PC-9 (cell line): ENCODE data around the gene GCFC2. TPM values are rescaled to one million over a fixed set of nuclear protein-coding genes. Genes with fewer than 3 reads are reported as not detected.

Experiments
- BruUV-seq: library from RNA; stranded (reverse); fragments of 400-500 nt; replicated peaks from 2 replicates; lab custom pipeline; 2021; lab: Mats Ljungman, UMichigan
- CTCF ChIA-PET: fragments of 300-600 bp; sonication (Branson Sonifier 250); formaldehyde crosslinking; loops from one replicate; lab custom pipeline; 2022; ENCODE audit warnings: antibody characterized with exemption; lab: Charles Lee
- POLR2A ChIA-PET: fragments of 300-600 bp; sonication (Branson Sonifier 250); formaldehyde crosslinking; loops from one replicate; lab custom pipeline; 2022; ENCODE audit warnings: antibody characterized with exemption; ENCODE audit not compliant: unreplicated experiment; lab: Charles Lee
- DNase-seq, 2 experiments: peaks; one replicate each; pipeline versions ENCODE4 v3.0.0 to v3.0.0-alpha.2; 2015 to 2022; ENCODE audit warnings: mixed read lengths in 1 of 2
- H2AFZ ChIP-seq: fragments of 200-600 bp; sonication (generic); 2 replicates; pipeline ENCODE4 v1.8.1; 2017; ENCODE audit warnings: antibody characterized with exemption
- H3F3A ChIP-seq: fragments of 200-600 bp; sonication (generic); 2 replicates; pipeline ENCODE4 v1.8.1; 2017; ENCODE audit warnings: antibody characterized with exemption, mild to moderate bottlenecking, low read depth; ENCODE audit not compliant: insufficient read depth
- H3K27ac ChIP-seq: fragments of 200-600 bp; sonication (generic); 2 replicates; pipeline ENCODE4 v1.6.1; 2016; ENCODE audit warnings: mixed run types
- H3K27me3 ChIP-seq: fragments of 200-600 bp; sonication (generic); 2 replicates; pipeline ENCODE4 v1.6.1; 2016; ENCODE audit warnings: low read depth, mixed run types; ENCODE audit not compliant: insufficient read depth
- H3K36me3 ChIP-seq: fragments of 200-600 bp; sonication (generic); 2 replicates; pipeline ENCODE4 v1.6.1; 2016; ENCODE audit warnings: low read depth, mixed run types
- H3K4me1 ChIP-seq: fragments of 200-600 bp; sonication (generic); replicated peaks from 2 replicates; pipeline ENCODE4 v1.6.1; 2016; ENCODE audit warnings: mixed run types; ENCODE audit not compliant: insufficient read depth
- H3K4me2 ChIP-seq: fragments of 200-600 bp; sonication (generic); 2 replicates; pipeline ENCODE4 v1.6.1; 2017; ENCODE audit warnings: mixed run types
- H3K4me3 ChIP-seq: fragments of 200-600 bp; sonication (generic); 2 replicates; pipeline ENCODE4 v1.6.1; 2016; ENCODE audit warnings: mixed run types
- H3K79me2 ChIP-seq: fragments of 200-600 bp; sonication (generic); 2 replicates; pipeline ENCODE4 v1.6.1; 2017; ENCODE audit warnings: low read depth, mixed run types
- H3K9me2 ChIP-seq: fragments of 200-600 bp; sonication (generic); 2 replicates; pipeline ENCODE4 v1.8.1; 2017; ENCODE audit warnings: mild to moderate bottlenecking; ENCODE audit not compliant: insufficient read depth
- H3K9me3 ChIP-seq: fragments of 200-600 bp; sonication (generic); 2 replicates; pipeline ENCODE4 v1.8.1; 2016; ENCODE audit warnings: low read depth; ENCODE audit not compliant: insufficient read depth
- H4K20me1 ChIP-seq: fragments of 200-600 bp; sonication (generic); 2 replicates; pipeline ENCODE4 v1.8.1; 2017; ENCODE audit not compliant: insufficient read depth
- CTCF ChIP-seq: fragments of 200-600 bp; sonication (generic); conservative IDR thresholded peaks from 2 replicates; pipeline ENCODE4 v1.6.1; 2017; ENCODE audit warnings: mixed run types, antibody characterized with exemption, mild to moderate bottlenecking, moderate library complexity
- EZH2 ChIP-seq: fragments of 200-600 bp; sonication (generic); IDR thresholded peaks from 2 replicates; pipeline ENCODE4 v1.8.0; 2017; ENCODE audit warnings: antibody characterized with exemption, low read depth
- intact Hi-C: fragments of 100-400 bp; cut with micrococcal nuclease; formaldehyde crosslinking; loops from one replicate; pipeline ENCODE4 v1.10.0; 2022; ENCODE audit not compliant: unreplicated experiment
- total RNA-seq: library from RNA; stranded (reverse); gene quantifications from 2 replicates; pipeline ENCODE4 v1.2.3, GENCODE V29; 2021

The GCFC2 gene
- total RNA-seq, 1 experiment from 2014 or later: 15.7 TPM

GRCh38 chr2:75751360-75751759 is 40.6 kb upstream of the GCFC2 start:
- CTCF ChIA-PET: no interaction called here
- H3K27me3 ChIP-seq: peaks cover 4% of the 10 kb centered on the region; the same call in 1 of the 2 replicates
- no peaks in the 10 kb centered on the region for H3K79me2 ChIP-seq
- TF ChIP-seq EZH2: no peak
- TF ChIP-seq CTCF: no peak
- H3F3A ChIP-seq: no peaks in the 10 kb centered on the region
- H3K4me2 ChIP-seq: no peak overlapping the region
- no peak overlapping the region for H2AFZ ChIP-seq
- intact Hi-C loops: no loop called here
- no peaks in the 10 kb centered on the region for H4K20me1 ChIP-seq
- H3K36me3 ChIP-seq: no peaks in the 10 kb centered on the region
- H3K4me3 ChIP-seq: no peak overlapping the region
- H3K9me2 ChIP-seq: no peaks in the 10 kb centered on the region
- DNase-seq: no peak
- H3K27ac ChIP-seq: no peak overlapping the region
- no peaks in the 10 kb centered on the region for H3K9me3 ChIP-seq
- H3K4me1 ChIP-seq: no peaks in the 10 kb centered on the region
- no TSS peak for BruUV-seq
- POLR2A ChIA-PET: no interaction called here

GRCh38 chr2:75737961-75738360 is 27.2 kb upstream of the GCFC2 start:
- Histone ChIP-seq H3K9me2 (no peaks in the 10 kb centered on the region), H3K4me3 (no peak overlapping the region), H3K79me2 (no peaks in the 10 kb centered on the region), H3F3A (no peaks in the 10 kb centered on the region), H3K27ac (no peak overlapping the region), H3K4me1 (no peaks in the 10 kb centered on the region), H3K27me3 (peaks cover 48% of the 10 kb centered on the region), H3K4me2 (no peak overlapping the region), H2AFZ (no peak overlapping the region; the same call in 1 of the 2 replicates), H3K9me3 (no peaks in the 10 kb centered on the region), H3K36me3 (no peaks in the 10 kb centered on the region), H4K20me1 (no peaks in the 10 kb centered on the region)
- TF ChIP-seq EZH2 (no peak), CTCF (no peak)
- ChIA-PET POLR2A (no interaction called here), CTCF (no interaction called here)
- no TSS peak for BruUV-seq
- intact Hi-C loops: no loop called here
- DNase-seq: no peak

- Histone ChIP-seq H3K36me3 (no peaks in the 10 kb centered on the region), H3K4me2 (no peak overlapping the region)
- intact Hi-C loops: no loop called here
These were observed 25.6 kb upstream of the GCFC2 start for GRCh38 chr2:75736276-75736675.

More at GRCh38 chr2:75736276-75736675, 25.6 kb upstream of the GCFC2 start:
- no peak overlapping the region for H3K4me3 ChIP-seq
- CTCF ChIA-PET: no interaction called here
- H3K9me2 ChIP-seq: no peaks in the 10 kb centered on the region
- no peak for TF ChIP-seq CTCF
- no peak for TF ChIP-seq EZH2
- no peaks in the 10 kb centered on the region for H3K9me3 ChIP-seq
- H3K4me1 ChIP-seq: no peaks in the 10 kb centered on the region
- no TSS peak for BruUV-seq
- DNase-seq: no peak
- H2AFZ ChIP-seq: no peak overlapping the region
- POLR2A ChIA-PET: no interaction called here
- H3K27me3 ChIP-seq: peaks cover 58% of the 10 kb centered on the region
- no peaks in the 10 kb centered on the region for H3F3A ChIP-seq
- no peaks in the 10 kb centered on the region for H4K20me1 ChIP-seq
- H3K79me2 ChIP-seq: no peaks in the 10 kb centered on the region
- no peak overlapping the region for H3K27ac ChIP-seq
